GM18526 (cell line): Measurements from ENCODE around the gene MMRN2.

Source experiments
- POLR2A ChIP-seq: IDR thresholded peaks from 3 replicates; pipeline ENCODE4 v1.6.1; 2011; ENCODE audit not compliant: insufficient read length; ENCODE audit errors: extremely low read depth

MMRN2 gene

GRCh38 chr10:86945361-86946212 lies 11.8 kb downstream of the MMRN2 start:
- TF ChIP-seq POLR2A = no peak

- no peak for TF ChIP-seq POLR2A
Observed at GRCh38 chr10:86944907-86945306, 12.5 kb downstream of the MMRN2 start.

GRCh38 chr10:86944471-86944870 lies 12.9 kb downstream of the MMRN2 start:
- TF ChIP-seq POLR2A = no peak

GRCh38 chr10:86944031-86944419 lies 13.4 kb downstream of the MMRN2 start:
- TF ChIP-seq POLR2A = no peak

GRCh38 chr10:86943316-86944030 lies 13.9 kb downstream of the MMRN2 start:
- no peak for TF ChIP-seq POLR2A

GRCh38 chr10:86942441-86943315 lies 14.7 kb downstream of the MMRN2 start:
- no peak for TF ChIP-seq POLR2A

- no peak for TF ChIP-seq POLR2A
Observed at GRCh38 chr10:86941991-86942421, 15.4 kb downstream of the MMRN2 start.

- TF ChIP-seq POLR2A = no peak
Observed at GRCh38 chr10:86941426-86941825, 16.0 kb downstream of the MMRN2 start.

- TF ChIP-seq POLR2A = no peak
Observed at GRCh38 chr10:86940677-86941076, 16.7 kb downstream of the MMRN2 start.

GRCh38 chr10:86938260-86938659 lies 19.2 kb downstream of the MMRN2 start:
- no peak for TF ChIP-seq POLR2A

GRCh38 chr10:86937502-86938154 lies 19.8 kb downstream of the MMRN2 start:
- no peak for TF ChIP-seq POLR2A

GRCh38 chr10:86936661-86937501 lies 20.5 kb downstream of the MMRN2 start:
- TF ChIP-seq POLR2A = no peak

GRCh38 chr10:86932674-86933073 lies 24.7 kb downstream of the MMRN2 start:
- no peak for TF ChIP-seq POLR2A

GRCh38 chr10:86931872-86932271 lies 25.5 kb downstream of the MMRN2 start:
- TF ChIP-seq POLR2A = no peak
